Fibroblast of skin of abdomen (primary cell): ENCODE results near the gene DNAJB4. TPM values are rescaled to one million over a fixed set of nuclear protein-coding genes. Genes with fewer than 3 reads are reported as not detected.
A peak's percentile ranks its signal among the peaks of the same experiment; 100 is the strongest.
"Not testable (repeated sequence)": the region's sequence is repeated elsewhere in the genome, so short reads cannot be mapped to it uniquely, and the experiment has no call there.

Experiments
- DNase-seq: peaks from one replicate; pipeline ENCODE4 v3.0.0-alpha.2; 2013
- polyA plus RNA-seq, 2 experiments: library from polyadenylated mRNA; unstranded; fragments of 120-200 nt; gene quantifications; one replicate each; pipeline ENCODE4 v1.2.1, GENCODE V29; 2013; ENCODE audit not compliant: insufficient read length in 2 of 2

DNAJB4 gene
- 27.7 TPM for polyA plus RNA-seq (2013, experiment 1 of 2; ENCODE audit: insufficient read length)
- polyA plus RNA-seq (2013, experiment 2 of 2; ENCODE audit: insufficient read length) = 25.9 TPM

DNA sequence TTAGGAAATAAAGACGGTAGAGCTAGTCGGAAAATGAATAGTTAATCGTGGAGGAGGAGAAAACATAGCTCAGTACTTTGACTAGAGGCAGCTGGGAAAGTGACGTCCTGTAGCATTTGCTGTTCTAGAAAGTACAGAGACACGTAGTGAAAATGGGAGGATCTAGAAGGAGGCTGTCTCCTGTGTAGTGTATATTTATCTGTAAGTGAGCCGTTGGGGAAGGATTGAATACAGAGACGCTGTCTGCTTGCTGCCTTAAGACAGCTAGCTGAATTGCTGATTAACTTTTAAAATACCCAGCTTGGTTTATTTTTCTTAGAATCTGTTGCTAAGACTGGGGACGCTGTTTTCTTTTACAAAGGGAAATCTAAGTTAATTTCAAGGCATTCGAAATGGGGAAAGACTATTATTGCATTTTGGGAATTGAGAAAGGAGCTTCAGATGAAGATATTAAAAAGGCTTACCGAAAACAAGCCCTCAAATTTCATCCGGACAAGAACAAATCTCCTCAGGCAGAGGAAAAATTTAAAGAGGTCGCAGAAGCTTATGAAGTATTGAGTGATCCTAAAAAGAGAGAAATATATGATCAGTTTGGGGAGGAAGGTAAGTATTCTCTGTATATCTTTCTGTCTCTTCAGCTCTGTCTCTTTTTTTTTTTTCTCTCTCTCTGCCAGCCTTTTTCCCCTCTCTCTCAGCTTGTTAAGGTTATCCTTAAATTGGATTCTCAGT, at the start of gene DNAJB4:
Gene DNAJB4 (plus strand): TSS at position 221 of the 729 bp plus-strand sequence. CDS start 172 bp downstream, at position 393.
- DNase-seq = peak; percentile 98

DNA sequence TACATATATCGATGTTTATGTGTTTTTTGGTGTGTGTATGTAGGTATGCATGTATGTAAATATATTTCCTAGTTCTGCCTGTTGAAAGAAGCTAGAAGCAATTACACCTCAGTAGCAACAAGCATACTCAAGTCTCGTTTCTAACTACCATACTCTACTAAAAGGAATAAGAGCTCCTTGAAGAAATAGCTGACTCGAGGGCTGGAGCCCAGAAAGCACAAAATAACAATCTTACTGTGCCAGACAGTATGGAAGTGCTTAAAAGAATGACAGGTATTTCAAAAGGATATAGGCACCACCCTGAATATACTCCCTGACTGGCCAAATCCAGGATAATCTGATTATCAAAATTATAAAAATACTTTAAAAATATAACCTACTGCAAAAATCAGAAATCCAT, 49.0 kb upstream of the DNAJB4 start:
- DNase-seq = no peak

DNA sequence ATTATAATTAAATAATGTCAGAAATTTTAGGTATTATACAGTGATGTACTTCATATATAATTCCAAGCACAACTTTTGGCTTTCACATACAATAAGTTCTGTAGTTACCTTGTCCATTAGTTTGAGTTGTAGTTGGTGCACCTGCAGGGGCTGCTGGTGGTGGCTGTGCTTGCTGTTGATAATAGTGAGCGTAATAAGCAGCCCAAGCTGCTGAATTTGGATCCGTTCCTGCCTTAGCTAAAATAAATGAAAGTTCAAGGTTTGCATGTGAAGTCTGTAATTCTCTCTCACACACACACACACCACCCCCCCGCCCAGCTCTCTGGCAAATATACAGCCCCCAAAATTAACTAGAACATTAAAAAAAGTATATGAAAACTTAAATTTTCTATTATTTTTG, 48.3 kb upstream of the DNAJB4 start:
- no peak for DNase-seq

DNA sequence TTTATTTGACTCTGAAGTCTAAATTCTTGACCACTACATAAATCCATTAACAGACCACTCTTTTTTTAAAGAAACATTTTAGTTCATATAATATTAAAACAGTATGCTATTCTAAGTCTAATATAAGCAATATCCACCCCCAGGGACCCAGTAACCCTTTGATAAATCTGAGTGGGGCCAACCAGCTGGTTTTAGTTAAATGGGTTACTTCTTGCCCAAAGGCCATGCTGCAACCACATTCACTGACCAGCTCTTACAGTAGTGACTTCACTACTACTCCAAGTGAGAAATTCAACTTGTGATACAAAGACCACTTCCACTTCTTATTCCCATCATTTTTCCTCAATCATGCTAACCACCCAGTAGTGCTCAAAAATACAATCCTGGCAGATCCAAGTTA, 46.3 kb upstream of the DNAJB4 start:
- no peak for DNase-seq

DNA sequence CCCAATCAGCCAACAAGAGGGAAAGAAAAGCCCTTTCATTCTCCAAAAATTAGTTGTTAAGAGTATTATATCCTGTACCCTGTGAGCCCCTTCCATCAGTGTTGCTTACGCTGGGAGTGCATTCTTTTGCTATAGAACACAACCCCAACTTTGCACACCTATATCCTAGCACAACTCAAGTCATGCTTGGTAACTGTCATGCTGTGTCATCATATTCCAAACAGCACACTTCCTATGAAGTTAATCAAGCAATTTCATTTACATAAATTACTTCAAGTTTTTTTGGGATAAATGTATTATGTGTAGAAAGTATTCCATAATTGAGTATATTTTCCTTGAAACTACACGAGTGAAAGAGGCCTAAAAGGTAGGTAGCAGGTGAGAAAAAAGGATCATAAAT, 45.9 kb upstream of the DNAJB4 start:
- DNase-seq = no peak

DNA sequence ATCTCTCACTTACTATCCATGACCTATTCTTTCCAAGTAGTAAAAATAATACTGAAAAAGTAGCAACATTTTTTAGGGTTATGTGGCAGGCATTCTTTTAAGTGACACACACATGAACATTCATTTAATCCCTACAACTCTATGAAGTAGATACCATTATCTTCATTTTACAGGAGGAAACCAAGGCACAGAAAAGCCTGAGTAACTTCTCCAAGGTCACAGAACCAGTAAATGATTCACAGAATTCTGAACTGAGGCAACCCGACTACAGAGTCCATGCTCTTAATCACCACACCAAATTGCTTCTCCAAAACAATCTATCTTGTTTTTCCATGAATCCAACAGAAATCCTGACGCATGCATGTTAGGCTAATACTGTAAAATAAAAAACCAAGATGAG, 43.3 kb upstream of the DNAJB4 start:
- DNase-seq = no peak

DNA sequence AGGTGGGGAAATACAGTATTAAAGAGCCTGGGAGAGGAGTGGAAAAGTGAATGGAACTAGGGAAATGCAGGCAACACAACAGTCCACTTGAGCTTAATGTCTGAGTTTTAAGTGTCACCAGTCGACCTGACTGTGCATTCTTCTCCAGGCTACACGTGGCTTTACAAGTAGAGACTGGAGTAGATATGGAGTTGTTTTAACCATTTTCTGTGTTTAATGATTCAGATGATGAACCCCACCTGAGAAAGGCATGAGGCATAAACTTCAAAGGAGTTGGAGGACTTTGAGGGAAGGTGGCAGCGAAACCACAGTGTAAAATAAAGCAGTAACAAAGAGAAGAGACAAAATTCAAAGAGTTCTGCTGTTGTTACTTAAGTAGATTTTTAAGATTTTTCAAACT, 38.4 kb upstream of the DNAJB4 start:
- DNase-seq = no peak

DNA sequence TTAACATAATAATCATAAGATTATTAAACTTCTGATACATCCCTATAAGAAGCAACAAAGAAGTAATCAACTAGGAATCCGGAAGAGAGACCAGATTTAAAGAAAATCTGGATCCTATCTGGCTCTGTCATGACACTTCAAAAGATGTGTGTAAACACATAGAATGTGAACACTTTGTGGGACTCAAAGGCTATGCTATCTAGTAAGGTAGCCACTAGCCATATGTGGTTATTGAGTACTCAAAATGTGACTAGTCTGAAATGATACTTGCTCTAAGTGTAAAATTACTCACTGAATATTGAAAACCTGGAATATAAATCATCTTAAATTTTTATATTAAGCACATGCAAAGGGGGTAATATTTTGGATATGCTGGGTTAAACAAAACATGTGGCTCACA, 34.5 kb upstream of the DNAJB4 start:
- peak; percentile 15 for DNase-seq

DNA sequence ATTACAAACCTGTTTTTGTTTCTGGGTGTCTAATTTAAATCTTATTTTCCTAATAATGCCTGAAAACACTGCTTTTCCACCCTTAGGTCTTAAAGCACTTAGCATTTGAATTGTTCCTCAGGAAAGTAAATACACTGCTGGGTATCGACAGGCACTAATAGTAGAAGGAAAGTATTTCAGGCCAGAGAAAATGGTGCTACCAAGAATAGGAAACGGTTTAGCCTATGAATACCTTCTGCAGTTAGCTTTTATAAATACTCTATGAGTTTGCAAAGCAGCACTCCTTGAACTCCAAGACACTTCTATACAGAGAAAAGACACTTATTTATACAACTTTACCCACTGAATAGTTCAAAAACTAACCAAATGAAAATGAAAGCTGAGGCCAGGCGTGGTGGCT, 32.7 kb upstream of the DNAJB4 start:
- no peak for DNase-seq

DNA sequence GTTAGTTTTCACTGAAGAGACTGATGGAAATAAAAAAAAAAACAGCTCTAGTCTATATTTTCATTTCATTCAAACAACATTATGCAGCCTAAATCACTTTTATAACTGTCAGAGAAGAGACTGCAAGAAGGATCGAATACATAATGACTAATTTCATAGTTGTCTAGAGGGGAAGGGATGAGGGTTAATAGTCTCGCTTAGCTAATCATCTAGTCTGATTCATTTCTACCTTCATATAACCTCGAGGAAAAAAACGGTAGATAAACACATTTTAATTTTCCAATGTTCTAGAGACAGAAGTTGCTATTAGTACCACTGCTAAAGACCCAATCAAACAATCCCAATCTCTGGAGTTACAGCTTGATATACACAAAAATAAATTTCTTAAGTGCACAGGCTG, 29.4 kb upstream of the DNAJB4 start:
- peak; percentile 44 for DNase-seq

DNA sequence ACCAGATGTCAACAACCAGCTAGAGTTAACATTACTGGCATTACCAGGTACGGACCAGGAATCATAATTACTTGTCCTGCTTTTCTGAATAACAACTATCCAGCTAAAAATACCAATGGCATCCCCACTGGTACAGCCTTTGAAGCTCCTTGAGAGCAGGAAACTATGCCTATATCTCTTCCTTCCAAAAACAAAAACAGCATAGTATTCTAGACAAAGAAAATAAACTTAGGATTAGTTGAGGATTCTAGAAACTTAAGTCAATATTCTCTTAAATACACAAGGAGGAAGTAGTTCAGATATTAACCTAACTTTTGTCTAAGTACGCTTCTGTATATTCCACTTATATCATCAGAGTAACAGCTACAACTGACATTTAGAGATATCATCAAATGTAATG, 28.8 kb upstream of the DNAJB4 start:
- DNase-seq = no peak

DNA sequence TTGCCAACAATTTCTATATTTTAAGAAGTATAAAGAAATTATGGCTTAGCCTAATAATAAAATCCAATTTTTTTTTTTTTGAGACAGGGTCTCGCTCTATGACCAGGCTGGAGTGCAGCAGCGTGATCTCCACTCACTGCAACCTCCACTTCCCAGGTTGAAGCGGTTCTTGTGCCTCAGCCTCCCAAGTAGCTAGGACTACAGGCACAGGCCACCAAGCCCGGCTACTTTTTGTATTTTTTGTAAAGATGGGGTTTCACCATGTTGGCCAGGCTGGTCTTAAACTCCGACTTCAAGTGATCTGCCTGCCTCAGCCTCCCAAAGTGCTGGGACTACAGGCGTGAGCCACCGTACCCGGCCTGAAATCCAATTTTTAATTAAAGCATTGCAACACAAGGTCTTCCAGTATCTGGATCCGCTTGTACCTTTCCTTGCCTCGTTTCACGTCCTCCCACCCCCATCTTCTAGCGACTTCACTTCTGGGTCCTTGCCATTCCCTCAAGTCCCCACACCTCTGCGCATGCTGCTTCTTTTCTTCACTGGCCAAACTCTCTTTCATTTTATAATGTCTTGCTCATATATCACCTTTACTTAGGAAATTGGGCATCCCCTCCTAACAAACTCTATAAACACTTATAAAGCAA, 28.2 kb upstream of the DNAJB4 start:
- DNase-seq = no peak

DNA sequence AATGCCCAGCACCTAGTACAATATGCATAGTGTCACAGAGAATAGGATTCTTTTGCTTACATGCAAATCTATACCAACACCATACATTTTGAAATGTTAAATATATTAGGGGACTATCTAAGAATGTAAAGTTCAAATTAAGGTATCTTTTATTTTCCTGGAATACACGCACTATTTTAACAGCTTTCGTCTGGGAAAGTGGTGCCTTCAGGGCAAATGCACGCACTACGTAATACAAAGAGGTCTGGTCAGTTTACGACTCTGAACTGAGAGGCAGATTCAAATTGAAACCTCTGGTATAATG, 26.8 kb upstream of the DNAJB4 start:
- no peak for DNase-seq

DNA sequence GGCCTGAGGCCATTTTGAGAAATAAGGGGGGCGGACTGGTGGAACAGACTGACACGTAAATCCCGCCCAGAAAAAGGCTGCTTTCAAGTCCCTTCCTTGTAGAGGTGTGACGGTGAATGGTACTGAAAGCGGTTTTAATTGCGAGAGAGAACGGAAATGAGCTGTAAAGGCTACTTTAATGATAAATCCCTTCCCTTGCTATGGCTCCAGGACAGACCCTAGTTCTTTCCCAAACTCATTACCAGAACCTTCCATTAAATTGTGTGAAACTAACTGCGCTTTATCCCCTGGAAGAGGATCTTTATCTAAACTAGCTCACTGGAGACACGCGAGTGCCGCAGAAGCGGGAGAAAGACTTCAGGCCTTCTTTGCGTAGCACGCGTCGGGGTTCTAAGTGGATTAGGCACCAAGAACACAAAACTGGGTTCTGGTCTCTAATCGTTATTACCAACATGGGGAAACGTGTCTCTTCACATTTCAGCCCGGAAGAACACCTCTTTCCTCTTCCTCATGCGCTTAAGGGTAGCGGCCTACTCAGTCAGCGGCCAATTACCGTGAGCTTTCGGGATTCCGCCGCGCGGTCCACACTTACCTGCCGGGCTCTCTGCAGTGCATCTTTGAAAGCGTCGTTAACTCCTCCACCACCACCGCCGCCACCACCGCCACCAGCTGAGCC, 26.3 kb upstream of the DNAJB4 start:
- DNase-seq = peak; percentile 90

DNA sequence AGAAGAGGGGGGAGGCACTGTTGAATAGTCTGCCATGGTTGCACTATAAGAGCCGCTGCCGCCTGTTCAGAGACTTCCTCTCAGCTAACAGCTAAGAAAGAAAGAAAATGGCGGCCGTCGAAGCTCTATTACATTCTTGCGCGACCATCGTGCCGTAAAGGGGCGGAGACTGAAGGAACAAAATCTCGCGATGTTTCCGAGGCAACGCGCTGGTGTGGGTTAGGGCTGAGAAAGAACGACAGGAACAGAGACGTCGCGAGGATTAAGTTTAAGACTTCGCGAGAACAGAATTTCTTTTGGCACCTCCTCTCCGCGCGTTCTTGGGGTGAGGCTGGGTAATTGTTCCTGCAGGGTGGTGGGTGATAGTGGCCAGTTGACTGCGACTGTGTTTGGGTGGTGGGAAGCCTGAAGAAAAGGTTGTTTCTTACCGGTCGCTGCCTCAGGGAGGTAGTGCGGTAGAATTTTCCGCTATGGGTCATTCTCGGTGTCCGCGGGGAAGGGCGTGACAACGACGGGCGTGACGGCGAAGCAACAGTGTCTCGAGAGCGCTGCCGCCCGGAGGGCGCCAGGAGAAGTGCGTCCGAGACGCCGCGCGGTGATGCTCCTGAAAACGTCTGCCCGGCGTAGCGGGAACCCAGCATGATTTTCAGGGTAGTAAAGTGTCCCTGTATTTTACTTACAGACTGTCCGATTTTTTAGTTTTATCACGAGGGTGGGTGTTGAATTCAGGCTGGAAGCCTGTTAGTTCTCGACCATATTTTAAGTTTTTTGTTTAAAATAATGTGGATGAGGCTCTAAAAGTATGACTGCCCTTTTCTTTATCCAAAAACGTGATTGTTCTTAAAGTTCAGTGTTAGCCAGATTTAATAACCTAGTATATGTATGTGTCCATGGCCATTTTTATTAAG, 25.5 kb upstream of the DNAJB4 start, which contains the start of gene FUBP1:
Gene FUBP1 (minus strand): TSS at position 104 of the 908 bp plus-strand sequence. CDS start 68 bp downstream, at position 36.
- DNase-seq = peak; percentile 99

DNA sequence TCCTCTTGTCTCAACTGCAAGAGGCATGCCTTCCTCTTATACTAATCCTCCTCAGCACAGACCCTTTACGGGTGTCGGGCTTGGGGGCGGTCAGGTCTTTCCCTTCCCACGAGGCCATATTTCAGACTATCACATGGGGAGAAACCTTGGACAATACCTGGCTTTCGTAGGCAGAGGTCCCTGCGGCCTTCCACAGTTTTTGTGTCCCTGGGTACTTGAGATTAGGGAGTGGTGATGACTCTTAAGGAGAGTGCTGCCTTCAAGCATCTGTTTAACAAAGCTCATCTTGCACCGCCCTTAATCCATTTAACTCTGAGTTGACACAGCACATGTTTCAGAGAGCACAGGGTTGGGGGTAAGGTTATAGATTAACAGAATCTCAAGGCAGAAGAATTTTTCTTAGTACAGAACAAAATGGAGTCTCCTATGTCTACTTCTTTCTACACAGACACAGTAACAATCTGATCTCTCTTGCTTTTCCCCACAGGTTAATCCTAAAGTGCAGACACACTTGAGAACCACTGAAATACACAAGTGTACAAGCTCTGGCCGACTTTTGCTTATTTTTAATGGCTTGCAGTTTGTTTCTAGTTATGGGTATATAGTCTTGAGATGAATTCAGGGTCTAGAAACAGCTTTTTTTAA, 21.3 kb upstream of the DNAJB4 start:
- not testable (repeated sequence) for DNase-seq

DNA sequence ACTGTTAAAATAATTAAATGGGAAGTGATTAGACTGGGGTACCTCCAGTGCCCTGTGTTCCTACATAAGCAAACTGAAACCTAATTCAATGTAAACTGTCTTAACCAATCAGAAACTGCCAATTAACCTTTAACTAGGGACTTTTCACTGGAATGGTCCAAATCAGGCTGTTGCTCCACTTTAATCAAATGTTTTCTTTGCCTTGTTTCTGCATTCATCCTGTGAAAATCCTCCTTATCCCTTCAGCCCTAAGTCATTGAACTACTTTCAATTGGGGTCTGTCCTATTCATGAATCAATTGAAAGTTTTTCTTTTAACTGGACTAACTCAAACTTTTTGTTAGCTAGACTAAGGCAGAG, 20.8 kb upstream of the DNAJB4 start:
- no peak for DNase-seq

DNA sequence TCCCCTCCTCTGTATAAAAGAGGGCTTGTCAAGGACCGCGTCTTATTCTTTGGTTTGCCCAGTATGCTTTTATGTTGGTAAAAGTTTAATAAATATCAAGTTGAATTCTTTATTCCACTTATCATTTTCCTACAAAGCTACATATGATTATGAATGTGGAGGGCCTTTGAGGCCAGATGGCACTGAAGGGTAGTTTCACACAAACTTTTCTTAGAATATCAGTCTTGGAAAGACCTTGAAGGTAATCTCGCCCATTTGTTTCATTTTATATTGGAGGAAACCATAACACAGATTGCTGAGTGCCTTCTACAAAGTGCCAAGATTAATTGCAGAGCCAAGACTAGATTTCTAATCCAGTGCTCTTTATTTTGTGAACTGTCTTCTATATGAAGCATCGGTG, 20.1 kb upstream of the DNAJB4 start:
- DNase-seq = no peak

DNA sequence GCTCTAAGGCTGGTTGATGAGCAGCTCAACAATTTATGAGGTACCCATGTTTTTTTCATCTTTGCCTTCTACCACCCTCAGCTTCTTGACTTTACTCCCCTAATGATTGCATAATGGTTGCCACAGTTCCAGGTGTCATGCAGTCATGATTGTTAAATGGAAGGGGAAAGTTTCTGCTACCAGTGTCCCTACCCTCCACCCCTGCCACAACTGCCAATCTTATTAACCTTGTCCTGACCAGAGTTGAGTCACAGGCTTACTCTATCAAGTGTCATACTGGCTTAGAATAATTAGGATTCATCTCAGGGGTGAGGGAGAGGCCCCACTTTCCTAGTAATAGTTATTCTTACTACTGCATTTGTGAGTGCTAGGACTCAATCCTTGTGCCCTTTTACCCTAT, 17.9 kb upstream of the DNAJB4 start:
- DNase-seq = no peak

DNA sequence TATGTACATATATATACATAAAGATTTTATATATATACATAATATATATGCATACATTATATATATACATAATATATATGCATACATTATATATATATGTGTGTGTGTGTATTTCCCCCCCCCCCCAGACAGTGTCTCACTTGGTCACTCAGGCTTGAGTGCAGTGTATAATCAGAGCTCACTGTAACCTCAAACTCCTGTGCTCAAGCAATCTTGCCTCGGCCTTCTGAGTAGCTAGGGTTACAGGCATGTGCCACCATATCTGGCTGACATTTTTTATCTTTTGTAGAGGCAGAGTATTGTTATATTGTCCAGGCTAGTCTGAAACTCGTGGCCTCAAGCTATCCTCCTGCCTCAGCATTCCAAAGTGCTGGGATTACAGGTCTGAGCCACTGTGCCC, 16.8 kb upstream of the DNAJB4 start:
- no peak for DNase-seq

DNA sequence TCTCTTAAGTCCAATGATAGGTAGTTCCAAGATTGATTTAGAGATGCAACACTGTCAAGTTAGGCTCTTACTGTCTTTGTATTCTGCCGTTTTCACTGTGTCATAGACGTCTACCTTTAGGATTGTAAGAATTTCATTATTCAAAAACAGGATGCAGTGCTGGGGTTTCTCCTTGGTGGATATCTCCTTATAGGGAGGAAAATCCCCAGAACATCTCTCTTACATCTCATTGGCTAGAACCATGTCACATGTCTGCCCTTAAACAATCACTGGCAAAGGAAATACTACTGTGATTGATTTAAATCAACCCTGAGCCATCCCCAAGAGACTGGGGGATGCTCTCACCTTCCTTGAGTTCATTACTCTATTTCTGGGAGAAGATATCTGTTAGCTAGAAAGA, 15.0 kb upstream of the DNAJB4 start:
- DNase-seq = no peak

DNA sequence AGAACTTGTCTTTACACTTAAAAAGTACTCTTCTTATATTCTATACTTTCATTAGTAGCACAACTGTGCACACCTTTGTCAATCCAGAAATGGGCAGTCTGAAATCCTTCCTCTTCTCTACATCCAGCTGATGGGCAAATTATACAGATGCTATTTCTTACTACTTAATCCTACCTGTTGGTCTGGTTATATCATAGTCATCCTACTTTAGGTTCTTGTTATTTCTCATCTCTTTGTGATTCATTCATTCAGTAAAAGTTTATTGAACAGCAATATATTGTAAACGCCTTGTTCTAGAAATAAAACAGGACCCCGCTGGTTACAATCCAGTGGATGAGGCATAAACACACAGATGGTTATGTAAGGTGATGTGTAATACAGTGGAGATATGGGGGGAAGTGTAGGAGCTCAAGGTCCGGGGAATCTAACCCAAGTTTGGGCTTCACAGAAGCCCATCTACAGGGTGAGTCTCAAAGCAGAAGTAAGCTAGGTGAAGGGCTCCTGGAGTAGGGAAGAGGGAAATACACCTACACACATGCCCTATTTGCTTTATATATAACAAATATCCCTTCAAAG, 14.0 kb upstream of the DNAJB4 start:
- DNase-seq = no peak
